DND-41 (cell line): ENCODE data around the gene ATP8A2.

Source experiments
- ATAC-seq: fragments of 200-7000 bp; cut with Tn5 transposase; 3 replicates; pipeline ENCODE4 v1.9.1; 2021; ENCODE audit warnings: low read depth; ENCODE audit not compliant: insufficient read depth
- DNase-seq: peaks from one replicate; pipeline ENCODE4 v3.0.0-alpha.2; 2020
- H2AFZ ChIP-seq: 2 replicates; pipeline ENCODE4 v1.6.0; 2012; ENCODE audit warnings: low read depth, low read length
- H3K27ac ChIP-seq: 2 replicates; pipeline ENCODE4 v1.5.1; 2012; ENCODE audit warnings: low read length, inconsistent platforms
- H3K27me3 ChIP-seq: fragments of 200-600 bp; sonication (generic); 2 replicates; pipeline ENCODE4 v1.6.0; 2012; ENCODE audit warnings: low read length, mild to moderate bottlenecking, inconsistent platforms; ENCODE audit not compliant: insufficient read depth, poor library complexity
- H3K36me3 ChIP-seq: 2 replicates; pipeline ENCODE4 v1.5.1; 2012; ENCODE audit warnings: low read length, inconsistent platforms; ENCODE audit not compliant: insufficient read depth
- H3K4me1 ChIP-seq: 2 replicates; pipeline ENCODE4 v1.5.1; 2012; ENCODE audit warnings: mild to moderate bottlenecking, low read length; ENCODE audit not compliant: insufficient read depth
- H3K4me2 ChIP-seq: 2 replicates; pipeline ENCODE4 v1.6.0; 2012; ENCODE audit warnings: mild to moderate bottlenecking, moderate library complexity, low read length, inconsistent platforms; ENCODE audit not compliant: insufficient read depth
- H3K4me3 ChIP-seq, 2 experiments: fragments of 200-600 bp in 1 of 2; shearing (Covaris generic) in 1 of 2; 2 replicates each; pipeline ENCODE4 v1.5.1; 2012 to 2016; ENCODE audit warnings: inconsistent platforms in 2 of 2, low read length in 2 of 2, mild to moderate bottlenecking in 2 of 2, low read depth in 1 of 2, moderate library complexity in 1 of 2
- H3K79me2 ChIP-seq: 2 replicates; pipeline ENCODE4 v1.6.0; 2012; ENCODE audit warnings: low read length, inconsistent platforms; ENCODE audit not compliant: insufficient read depth
- H3K9ac ChIP-seq: 2 replicates; pipeline ENCODE4 v1.6.0; 2012; ENCODE audit warnings: low read depth, mild to moderate bottlenecking, inconsistent platforms, low read length, moderate library complexity
- H3K9me3 ChIP-seq: 2 replicates; pipeline ENCODE4 v1.5.1; 2012; ENCODE audit warnings: low read length, moderate library complexity, mild to moderate bottlenecking, inconsistent platforms; ENCODE audit not compliant: insufficient read depth, severe bottlenecking
- H4K20me1 ChIP-seq: 2 replicates; pipeline ENCODE4 v1.6.0; 2012; ENCODE audit warnings: low read length; ENCODE audit not compliant: insufficient read depth
- CTCF ChIP-seq: IDR thresholded peaks from 2 replicates; pipeline ENCODE4 v1.5.1; 2012; ENCODE audit warnings: borderline replicate concordance, low read length, moderate library complexity, mild to moderate bottlenecking; ENCODE audit not compliant: poor library complexity, severe bottlenecking; ENCODE audit errors: extremely low read depth
- EZH2 ChIP-seq: IDR thresholded peaks from 3 replicates; pipeline ENCODE4 v1.6.1; 2012; ENCODE audit warnings: borderline replicate concordance, low read depth, mild to moderate bottlenecking, moderate library complexity, low read length, inconsistent platforms; ENCODE audit not compliant: severe bottlenecking

Gene ATP8A2

GRCh38 chr13:25977216-25977615 lies 605.4 kb downstream of the ATP8A2 start:
- H3K27ac ChIP-seq = no peak overlapping the region
- H2AFZ ChIP-seq = no peak overlapping the region
- DNase-seq (no peak), ATAC-seq (no peak)
- H3K4me2 ChIP-seq = no peak overlapping the region
- no peak overlapping the region for H3K4me3 ChIP-seq
- H3K9ac ChIP-seq = no peak overlapping the region
- H3K4me1 ChIP-seq = peaks cover 18% of the 10 kb centered on the region
- H3K27me3 ChIP-seq = no peaks in the 10 kb centered on the region
- no peaks in the 10 kb centered on the region for H3K79me2 ChIP-seq
- no peaks in the 10 kb centered on the region for H3K9me3 ChIP-seq
- no peaks in the 10 kb centered on the region for H4K20me1 ChIP-seq
- TF ChIP-seq EZH2 (no peak), CTCF (no peak)
- no peaks in the 10 kb centered on the region for H3K36me3 ChIP-seq

- no peak overlapping the region; the same call in 1 of the 2 replicates for H2AFZ ChIP-seq
- no peak overlapping the region for H3K4me2 ChIP-seq
- H3K36me3 ChIP-seq = no peaks in the 10 kb centered on the region
- no peak overlapping the region for H3K4me3 ChIP-seq
- peaks cover 14% of the 10 kb centered on the region; the same call in 1 of the 2 replicates for H3K4me1 ChIP-seq
- H3K79me2 ChIP-seq = no peaks in the 10 kb centered on the region
- no peaks in the 10 kb centered on the region for H4K20me1 ChIP-seq
- DNase-seq (no peak), ATAC-seq (no peak)
- no peaks in the 10 kb centered on the region for H3K9me3 ChIP-seq
- H3K9ac ChIP-seq = no peak overlapping the region
- TF ChIP-seq EZH2 (no peak), CTCF (no peak)
- no peaks in the 10 kb centered on the region for H3K27me3 ChIP-seq
- no peak overlapping the region for H3K27ac ChIP-seq
Measured at GRCh38 chr13:25977671-25978070, 605.9 kb downstream of the ATP8A2 start.

GRCh38 chr13:25978961-25979360 lies 607.2 kb downstream of the ATP8A2 start:
- no peak for ATAC-seq
- H3K27ac ChIP-seq = no peak overlapping the region

More at GRCh38 chr13:25978961-25979360, 607.2 kb downstream of the ATP8A2 start:
- Histone ChIP-seq H2AFZ (no peak overlapping the region), H3K36me3 (no peaks in the 10 kb centered on the region), H3K9ac (no peak overlapping the region), H4K20me1 (no peaks in the 10 kb centered on the region), H3K27me3 (no peaks in the 10 kb centered on the region), H3K9me3 (no peaks in the 10 kb centered on the region), H3K79me2 (no peaks in the 10 kb centered on the region), H3K4me2 (no peak overlapping the region), H3K4me3 (no peak overlapping the region), H3K4me1 (0 out of 2 replicates have a peak, but pooled peaks cover 9% of the 10 kb centered on the region)
- DNase-seq = no peak
- no peak for TF ChIP-seq CTCF
- no peak for TF ChIP-seq EZH2
